Measurements from ENCODE around the gene CFAP299.

Gene CFAP299

DNA sequence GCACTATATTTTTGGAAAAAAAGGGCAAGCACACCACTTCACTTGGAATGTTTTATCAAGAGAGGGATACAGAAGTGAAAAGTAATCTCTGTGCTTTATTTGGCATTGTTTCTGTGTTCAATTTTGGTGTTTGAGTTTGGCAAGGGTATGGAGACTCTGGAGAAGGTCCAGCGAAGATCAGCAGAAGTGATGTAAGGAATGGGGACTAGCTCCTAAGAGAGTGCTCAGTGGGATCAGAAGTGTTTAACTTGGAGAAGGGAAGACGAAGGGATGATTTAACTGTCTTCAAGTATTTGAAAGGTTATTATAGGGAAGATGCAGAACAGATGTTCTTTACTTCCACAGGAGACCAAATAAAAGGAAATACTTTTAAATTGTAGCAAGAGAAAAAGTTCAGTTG is 74.3 kb downstream of the CFAP299 start:
- H3K9me2 ChIP-seq (replicated peaks; ENCODE audit: insufficient read depth, low read length) = no peaks in the 10 kb centered on the region; the same call in 1 of the 2 replicates
- no peak for DNase-seq
- no peaks in the 10 kb centered on the region for H3K36me3 ChIP-seq (replicated peaks; ENCODE audit: insufficient read depth, low read length)
- no peak overlapping the region for H2AFZ ChIP-seq (ENCODE audit: low read length)
- no peak overlapping the region for H3K27ac ChIP-seq (ENCODE audit: low read length)
- H3K9me3 ChIP-seq (replicated peaks; ENCODE audit: insufficient read depth, low read length) = no peaks in the 10 kb centered on the region
- TF ChIP-seq EZH2phosphoT487 (IDR thresholded peaks at IDR 0.05; ENCODE audit: low read length) (no peak), CTCF (IDR thresholded peaks at IDR 0.05; ENCODE audit: low read length) (no peak), EZH2 (optimal IDR thresholded peaks at IDR 0.05; ENCODE audit: low read depth, low read length) (no peak)
- no peak overlapping the region for H3K4me3 ChIP-seq (ENCODE audit: low read length)
- H3K79me2 ChIP-seq (ENCODE audit: low read length) = no peaks in the 10 kb centered on the region
- H3K9ac ChIP-seq (ENCODE audit: low read length) = no peak overlapping the region
- H3K4me2 ChIP-seq (ENCODE audit: low read depth, low read length) = no peak overlapping the region
- H4K20me1 ChIP-seq (ENCODE audit: insufficient read depth, low read length) = no peaks in the 10 kb centered on the region
- H3K4me1 ChIP-seq (ENCODE audit: low read length) = no peaks in the 10 kb centered on the region
- H3K27me3 ChIP-seq (replicated peaks; ENCODE audit: insufficient read depth, low read length) = no peaks in the 10 kb centered on the region
- no peaks in the 10 kb centered on the region for H3F3A ChIP-seq (ENCODE audit: insufficient read depth, low read length)

DNA sequence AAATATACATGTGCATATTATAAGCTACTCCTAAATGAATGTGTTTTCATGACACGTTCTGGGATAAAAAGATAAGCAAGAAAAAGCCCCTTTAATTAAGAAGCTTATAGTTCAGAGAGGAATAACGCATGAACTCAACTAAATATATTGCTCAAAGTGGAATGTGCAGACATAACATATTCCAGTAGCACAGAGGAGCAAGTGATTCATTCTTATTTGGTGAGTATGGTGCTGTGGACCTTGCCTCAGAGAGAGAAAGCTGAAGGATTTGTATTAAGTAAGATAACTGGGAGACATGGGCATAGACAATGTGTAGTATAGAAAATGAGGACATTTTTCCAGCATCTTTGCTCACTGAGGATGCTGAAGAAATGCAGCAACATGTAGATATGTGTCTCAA is 76.8 kb downstream of the CFAP299 start:
- Histone ChIP-seq H3K9me3 (replicated peaks; ENCODE audit: insufficient read depth, low read length) (no peaks in the 10 kb centered on the region), H3K9me2 (replicated peaks; ENCODE audit: insufficient read depth, low read length) (no peaks in the 10 kb centered on the region; the same call in 1 of the 2 replicates), H4K20me1 (ENCODE audit: insufficient read depth, low read length) (no peaks in the 10 kb centered on the region), H3K9ac (ENCODE audit: low read length) (no peak overlapping the region), H3F3A (ENCODE audit: insufficient read depth, low read length) (no peaks in the 10 kb centered on the region), H3K4me2 (ENCODE audit: low read depth, low read length) (no peak overlapping the region), H3K36me3 (replicated peaks; ENCODE audit: insufficient read depth, low read length) (no peaks in the 10 kb centered on the region), H3K4me3 (ENCODE audit: low read length) (no peak overlapping the region), H3K27me3 (replicated peaks; ENCODE audit: insufficient read depth, low read length) (no peaks in the 10 kb centered on the region), H3K79me2 (ENCODE audit: low read length) (no peaks in the 10 kb centered on the region), H3K27ac (ENCODE audit: low read length) (no peak overlapping the region), H3K4me1 (ENCODE audit: low read length) (no peaks in the 10 kb centered on the region), H2AFZ (ENCODE audit: low read length) (no peak overlapping the region)
- DNase-seq = no peak
- no peak for TF ChIP-seq EZH2phosphoT487 (IDR thresholded peaks at IDR 0.05; ENCODE audit: low read length)
- TF ChIP-seq EZH2 (optimal IDR thresholded peaks at IDR 0.05; ENCODE audit: low read depth, low read length) = no peak
- no peak for TF ChIP-seq CTCF (IDR thresholded peaks at IDR 0.05; ENCODE audit: low read length)

GRCh38 chr4:80413086-80413485 is 77.6 kb downstream of the CFAP299 start:
- H3K4me3 ChIP-seq (ENCODE audit: low read length) = no peak overlapping the region
- H3K4me1 ChIP-seq (ENCODE audit: low read length) = no peaks in the 10 kb centered on the region
- no peaks in the 10 kb centered on the region for H3K27me3 ChIP-seq (replicated peaks; ENCODE audit: insufficient read depth, low read length)
- DNase-seq = no peak
- no peak for TF ChIP-seq CTCF (IDR thresholded peaks at IDR 0.05; ENCODE audit: low read length)
- no peak for TF ChIP-seq EZH2 (optimal IDR thresholded peaks at IDR 0.05; ENCODE audit: low read depth, low read length)
- no peak for TF ChIP-seq EZH2phosphoT487 (IDR thresholded peaks at IDR 0.05; ENCODE audit: low read length)
- H4K20me1 ChIP-seq (ENCODE audit: insufficient read depth, low read length) = no peaks in the 10 kb centered on the region
- H3F3A ChIP-seq (ENCODE audit: insufficient read depth, low read length) = no peaks in the 10 kb centered on the region
- no peaks in the 10 kb centered on the region for H3K9me3 ChIP-seq (replicated peaks; ENCODE audit: insufficient read depth, low read length)
- no peak overlapping the region for H3K27ac ChIP-seq (ENCODE audit: low read length)
- no peak overlapping the region for H2AFZ ChIP-seq (ENCODE audit: low read length)
- no peaks in the 10 kb centered on the region for H3K36me3 ChIP-seq (replicated peaks; ENCODE audit: insufficient read depth, low read length)
- no peaks in the 10 kb centered on the region; the same call in 1 of the 2 replicates for H3K9me2 ChIP-seq (replicated peaks; ENCODE audit: insufficient read depth, low read length)
- H3K9ac ChIP-seq (ENCODE audit: low read length) = no peak overlapping the region
- H3K4me2 ChIP-seq (ENCODE audit: low read depth, low read length) = no peak overlapping the region
- no peaks in the 10 kb centered on the region for H3K79me2 ChIP-seq (ENCODE audit: low read length)

Data from MM.1S (cell line).